WTC11 (cell line): ENCODE data around the gene LYZL4. TPM values are rescaled to one million over a fixed set of nuclear protein-coding genes. Genes with fewer than 3 reads are reported as not detected.

Experiments used
- ATAC-seq: fragments of 200-7000 bp; cut with Tn5 transposase; 2 replicates; pipeline ENCODE4 v1.10.0; 2021; ENCODE audit warnings: mild to moderate bottlenecking, moderate library complexity
- CTCF ChIA-PET: fragments of 300-600 bp; sonication (Branson Sonifier 250); formaldehyde crosslinking; loops from one replicate; lab custom pipeline; 2021; ENCODE audit warnings: antibody characterized with exemption; lab: Charles Lee
- POLR2A ChIA-PET: fragments of 350-600 bp; sonication (Branson Sonifier 250); formaldehyde crosslinking; loops from one replicate; lab custom pipeline; 2021; ENCODE audit warnings: antibody characterized with exemption; lab: Charles Lee
- DNase-seq: peaks from one replicate; pipeline ENCODE4 v3.0.0; 2021; ENCODE audit warnings: low spot score
- H3K27ac Mint-ChIP-seq: 2 replicates; pipeline ENCODE4 v1.8.0; 2021; ENCODE audit warnings: mixed read lengths
- H3K27me3 Mint-ChIP-seq: 2 replicates; pipeline ENCODE4 v1.8.0; 2021; ENCODE audit warnings: low read depth, mild to moderate bottlenecking, moderate library complexity, mixed read lengths
- H3K36me3 Mint-ChIP-seq: 2 replicates; pipeline ENCODE4 v1.8.0; 2021; ENCODE audit warnings: mixed read lengths
- H3K4me1 Mint-ChIP-seq: 2 replicates; pipeline ENCODE4 v1.8.0; 2022; ENCODE audit warnings: mixed read lengths
- H3K4me3 Mint-ChIP-seq: 2 replicates; pipeline ENCODE4 v1.8.0; 2021; ENCODE audit warnings: mild to moderate bottlenecking, moderate library complexity, mixed read lengths
- H3K9me3 Mint-ChIP-seq: 2 replicates; pipeline ENCODE4 v1.8.0; 2021; ENCODE audit warnings: mixed read lengths
- AR ChIP-seq: fragments of 250-450 bp; sonication (Bioruptor Pico); IDR thresholded peaks from 2 replicates; pipeline ENCODE4 v1.9.0; 2021; ENCODE audit warnings: mild to moderate bottlenecking
- EMX1 ChIP-seq: fragments of 250-450 bp; sonication (Bioruptor Pico); IDR thresholded peaks from 2 replicates; pipeline ENCODE4 v1.8.0; 2021; ENCODE audit warnings: mild to moderate bottlenecking
- SMAD4 ChIP-seq: sonication (generic); formaldehyde crosslinking; IDR thresholded peaks from 2 replicates; pipeline ENCODE4 v1.8.0; 2022; ENCODE audit warnings: mild to moderate bottlenecking, missing genetic modification reagents
- SOX15 ChIP-seq: fragments of 250-450 bp; sonication (Bioruptor Pico); IDR thresholded peaks from 2 replicates; pipeline ENCODE4 v1.9.0; 2021; ENCODE audit warnings: mild to moderate bottlenecking
- ZSCAN18 ChIP-seq: fragments of 250-450 bp; sonication (Bioruptor Pico); IDR thresholded peaks from 2 replicates; pipeline ENCODE4 v2.1.2; 2022; ENCODE audit warnings: mild to moderate bottlenecking, moderate library complexity
- total RNA-seq: library from RNA; stranded (reverse); gene quantifications from 3 replicates; pipeline ENCODE4 v1.2.3, GENCODE V29; 2021
- TF ChIP-seq, protein P1 (sequence below): sonication (generic); formaldehyde crosslinking; IDR thresholded peaks from 2 replicates; pipeline ENCODE4 v1.8.1; 2022; ENCODE audit warnings: low read depth, missing genetic modification reagents, borderline replicate concordance
- TF ChIP-seq, protein P2 (sequence below): sonication (generic); formaldehyde crosslinking; IDR thresholded peaks from 2 replicates; pipeline ENCODE4 v1.8.0; 2022; ENCODE audit warnings: mild to moderate bottlenecking, missing genetic modification reagents
- TF ChIP-seq, protein P3 (sequence below): sonication (generic); formaldehyde crosslinking; IDR thresholded peaks from 2 replicates; pipeline ENCODE4 v1.8.0; 2022; ENCODE audit warnings: missing genetic modification reagents
- TF ChIP-seq, protein P4 (sequence below): sonication (generic); formaldehyde crosslinking; IDR thresholded peaks from 2 replicates; pipeline ENCODE4 v1.8.1; 2023; ENCODE audit warnings: mild to moderate bottlenecking, missing genetic modification reagents

Gene LYZL4
- total RNA-seq, 1 experiment from 2014 or later, result not detected

- CTCF ChIA-PET, result no interaction called here
Measured at GRCh38 chr3:42406727-42407450, 3.5 kb downstream of the LYZL4 start.

DNA sequence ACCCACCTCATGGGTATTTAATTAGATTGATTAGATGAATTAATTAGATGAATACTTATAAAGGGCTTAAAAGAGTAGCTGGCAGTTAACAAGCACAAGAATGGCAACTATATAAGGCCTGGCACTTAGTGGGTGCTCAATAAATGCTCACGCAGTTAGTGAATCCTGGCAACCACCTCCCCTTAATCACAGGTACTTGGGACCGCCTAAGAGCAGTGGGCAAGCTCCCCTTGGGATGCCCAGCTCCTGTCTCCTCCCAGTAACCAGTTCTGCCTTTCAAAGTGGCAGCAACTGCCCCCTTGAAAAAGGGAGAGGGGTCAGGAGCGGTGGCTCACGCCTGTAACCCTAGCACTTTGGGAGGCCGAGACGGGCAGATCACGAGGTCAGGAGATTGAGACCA lies 4.6 kb downstream of the LYZL4 start:
- H3K4me3 Mint-ChIP-seq, result no peak overlapping the region
- TF ChIP-seq, protein P1, sequence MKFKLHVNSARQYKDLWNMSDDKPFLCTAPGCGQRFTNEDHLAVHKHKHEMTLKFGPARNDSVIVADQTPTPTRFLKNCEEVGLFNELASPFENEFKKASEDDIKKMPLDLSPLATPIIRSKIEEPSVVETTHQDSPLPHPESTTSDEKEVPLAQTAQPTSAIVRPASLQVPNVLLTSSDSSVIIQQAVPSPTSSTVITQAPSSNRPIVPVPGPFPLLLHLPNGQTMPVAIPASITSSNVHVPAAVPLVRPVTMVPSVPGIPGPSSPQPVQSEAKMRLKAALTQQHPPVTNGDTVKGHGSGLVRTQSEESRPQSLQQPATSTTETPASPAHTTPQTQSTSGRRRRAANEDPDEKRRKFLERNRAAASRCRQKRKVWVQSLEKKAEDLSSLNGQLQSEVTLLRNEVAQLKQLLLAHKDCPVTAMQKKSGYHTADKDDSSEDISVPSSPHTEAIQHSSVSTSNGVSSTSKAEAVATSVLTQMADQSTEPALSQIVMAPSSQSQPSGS, result no peak
- TF ChIP-seq SOX15, result no peak
- TF ChIP-seq EMX1 (CRISPR knock-in tag), result no peak
- TF ChIP-seq, protein P2, sequence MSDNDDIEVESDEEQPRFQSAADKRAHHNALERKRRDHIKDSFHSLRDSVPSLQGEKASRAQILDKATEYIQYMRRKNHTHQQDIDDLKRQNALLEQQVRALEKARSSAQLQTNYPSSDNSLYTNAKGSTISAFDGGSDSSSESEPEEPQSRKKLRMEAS (CRISPR knock-in tag), result no peak
- TF ChIP-seq, protein P3, sequence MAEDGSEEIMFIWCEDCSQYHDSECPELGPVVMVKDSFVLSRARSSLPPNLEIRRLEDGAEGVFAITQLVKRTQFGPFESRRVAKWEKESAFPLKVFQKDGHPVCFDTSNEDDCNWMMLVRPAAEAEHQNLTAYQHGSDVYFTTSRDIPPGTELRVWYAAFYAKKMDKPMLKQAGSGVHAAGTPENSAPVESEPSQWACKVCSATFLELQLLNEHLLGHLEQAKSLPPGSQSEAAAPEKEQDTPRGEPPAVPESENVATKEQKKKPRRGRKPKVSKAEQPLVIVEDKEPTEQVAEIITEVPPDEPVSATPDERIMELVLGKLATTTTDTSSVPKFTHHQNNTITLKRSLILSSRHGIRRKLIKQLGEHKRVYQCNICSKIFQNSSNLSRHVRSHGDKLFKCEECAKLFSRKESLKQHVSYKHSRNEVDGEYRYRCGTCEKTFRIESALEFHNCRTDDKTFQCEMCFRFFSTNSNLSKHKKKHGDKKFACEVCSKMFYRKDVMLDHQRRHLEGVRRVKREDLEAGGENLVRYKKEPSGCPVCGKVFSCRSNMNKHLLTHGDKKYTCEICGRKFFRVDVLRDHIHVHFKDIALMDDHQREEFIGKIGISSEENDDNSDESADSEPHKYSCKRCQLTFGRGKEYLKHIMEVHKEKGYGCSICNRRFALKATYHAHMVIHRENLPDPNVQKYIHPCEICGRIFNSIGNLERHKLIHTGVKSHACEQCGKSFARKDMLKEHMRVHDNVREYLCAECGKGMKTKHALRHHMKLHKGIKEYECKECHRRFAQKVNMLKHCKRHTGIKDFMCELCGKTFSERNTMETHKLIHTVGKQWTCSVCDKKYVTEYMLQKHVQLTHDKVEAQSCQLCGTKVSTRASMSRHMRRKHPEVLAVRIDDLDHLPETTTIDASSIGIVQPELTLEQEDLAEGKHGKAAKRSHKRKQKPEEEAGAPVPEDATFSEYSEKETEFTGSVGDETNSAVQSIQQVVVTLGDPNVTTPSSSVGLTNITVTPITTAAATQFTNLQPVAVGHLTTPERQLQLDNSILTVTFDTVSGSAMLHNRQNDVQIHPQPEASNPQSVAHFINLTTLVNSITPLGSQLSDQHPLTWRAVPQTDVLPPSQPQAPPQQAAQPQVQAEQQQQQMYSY (CRISPR knock-in tag), result no peak
- TF ChIP-seq, all 79 proteins: peak for 0
- no peak for DNase-seq
- peaks cover 19% of the 10 kb centered on the region for H3K9me3 Mint-ChIP-seq
- POLR2A ChIA-PET, result no interaction called here
- H3K27ac Mint-ChIP-seq, result no peak overlapping the region
- no peaks in the 10 kb centered on the region for H3K4me1 Mint-ChIP-seq
- CTCF ChIA-PET, result no interaction called here
- no peaks in the 10 kb centered on the region for H3K27me3 Mint-ChIP-seq
- no peaks in the 10 kb centered on the region for H3K36me3 Mint-ChIP-seq
- ATAC-seq, result no peak

More at GRCh38 chr3:42406727-42407450, 3.5 kb downstream of the LYZL4 start:
- POLR2A ChIA-PET, result no interaction called here
- ATAC-seq, result no peak
- no peak overlapping the region for H3K4me3 Mint-ChIP-seq
- TF ChIP-seq AR (CRISPR knock-in tag), result no peak
- no peak for DNase-seq
- no peaks in the 10 kb centered on the region for H3K27me3 Mint-ChIP-seq
- no peaks in the 10 kb centered on the region for H3K4me1 Mint-ChIP-seq
- H3K27ac Mint-ChIP-seq, result no peak overlapping the region
- no peaks in the 10 kb centered on the region for H3K36me3 Mint-ChIP-seq
- H3K9me3 Mint-ChIP-seq, result peaks cover 13% of the 10 kb centered on the region

DNA sequence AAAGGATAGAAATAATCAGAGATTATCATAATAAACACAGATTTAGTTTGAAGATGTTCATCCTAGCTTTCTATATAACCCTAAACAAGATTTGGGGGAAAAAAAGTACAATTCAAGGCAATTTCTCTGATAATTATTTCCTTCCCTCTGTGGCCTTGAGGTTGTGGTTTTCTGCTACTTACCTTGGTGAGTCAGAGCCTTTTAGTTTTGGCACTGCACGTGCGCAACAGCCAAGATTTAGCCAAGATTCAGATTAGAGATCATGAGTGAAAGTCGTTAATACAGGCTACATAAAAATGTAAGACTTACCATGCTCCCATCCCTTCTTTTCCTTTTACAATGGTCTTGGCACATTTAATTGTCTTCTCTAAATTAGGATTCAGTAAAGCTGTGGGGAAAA lies 6.7 kb downstream of the LYZL4 start:
- Mint-ChIP-seq H3K27me3 (no peaks in the 10 kb centered on the region), H3K27ac (no peak overlapping the region), H3K36me3 (no peaks in the 10 kb centered on the region), H3K9me3 (peaks cover 19% of the 10 kb centered on the region), H3K4me3 (no peak overlapping the region), H3K4me1 (no peaks in the 10 kb centered on the region)
- no peak for DNase-seq
- CTCF ChIA-PET, result no interaction called here
- POLR2A ChIA-PET, result no interaction called here
- TF ChIP-seq SMAD4 (CRISPR knock-in tag) (no peak), ZSCAN18 (no peak)
- TF ChIP-seq, protein P4, sequence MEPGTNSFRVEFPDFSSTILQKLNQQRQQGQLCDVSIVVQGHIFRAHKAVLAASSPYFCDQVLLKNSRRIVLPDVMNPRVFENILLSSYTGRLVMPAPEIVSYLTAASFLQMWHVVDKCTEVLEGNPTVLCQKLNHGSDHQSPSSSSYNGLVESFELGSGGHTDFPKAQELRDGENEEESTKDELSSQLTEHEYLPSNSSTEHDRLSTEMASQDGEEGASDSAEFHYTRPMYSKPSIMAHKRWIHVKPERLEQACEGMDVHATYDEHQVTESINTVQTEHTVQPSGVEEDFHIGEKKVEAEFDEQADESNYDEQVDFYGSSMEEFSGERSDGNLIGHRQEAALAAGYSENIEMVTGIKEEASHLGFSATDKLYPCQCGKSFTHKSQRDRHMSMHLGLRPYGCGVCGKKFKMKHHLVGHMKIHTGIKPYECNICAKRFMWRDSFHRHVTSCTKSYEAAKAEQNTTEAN (CRISPR knock-in tag), result no peak
- TF ChIP-seq, protein P3 (CRISPR knock-in tag), result no peak
- ATAC-seq, result no peak
